GM18505 (cell line): ENCODE results near the gene CYP46A1.
"Not testable (repeated sequence)": the region's sequence is repeated elsewhere in the genome, so short reads cannot be mapped to it uniquely, and the experiment has no call there.

Source experiments
- ATAC-seq: cut with Tn5 transposase; IDR thresholded peaks from one replicate; pipeline ENCODE4 v1.9.1; 2021; ENCODE audit not compliant: unreplicated experiment
- POLR2A ChIP-seq: IDR thresholded peaks from 4 replicates; pipeline ENCODE4 v1.6.1; 2011; ENCODE audit warnings: borderline replicate concordance; ENCODE audit not compliant: insufficient read depth, insufficient read length; ENCODE audit errors: extremely low read depth

The CYP46A1 gene

GRCh38 chr14:99649219-99649618, 34.9 kb upstream of the CYP46A1 start:
- TF ChIP-seq POLR2A = no peak
- no peak for ATAC-seq

GRCh38 chr14:99649643-99650042, 34.5 kb upstream of the CYP46A1 start:
- no peak for TF ChIP-seq POLR2A
- ATAC-seq = no peak

GRCh38 chr14:99650189-99650588, 33.9 kb upstream of the CYP46A1 start:
- no peak for ATAC-seq
- TF ChIP-seq POLR2A = no peak

GRCh38 chr14:99651953-99652746, 31.9 kb upstream of the CYP46A1 start:
- no peak for ATAC-seq
- no peak for TF ChIP-seq POLR2A

- ATAC-seq = no peak
- TF ChIP-seq POLR2A = no peak
Observed at GRCh38 chr14:99654235-99654985, 29.7 kb upstream of the CYP46A1 start.

GRCh38 chr14:99655521-99655920, 28.6 kb upstream of the CYP46A1 start:
- ATAC-seq = no peak
- TF ChIP-seq POLR2A = no peak

- no peak for TF ChIP-seq POLR2A
- ATAC-seq = no peak
Observed at GRCh38 chr14:99656171-99656570, 27.9 kb upstream of the CYP46A1 start.

GRCh38 chr14:99657645-99658155, 26.4 kb upstream of the CYP46A1 start:
- no peak for ATAC-seq
- no peak for TF ChIP-seq POLR2A

- no peak for TF ChIP-seq POLR2A
- ATAC-seq = no peak
Observed at GRCh38 chr14:99658218-99658845, 25.8 kb upstream of the CYP46A1 start.

GRCh38 chr14:99659333-99659741, 24.8 kb upstream of the CYP46A1 start:
- TF ChIP-seq POLR2A = no peak
- ATAC-seq = no peak

GRCh38 chr14:99660006-99660566, 24.0 kb upstream of the CYP46A1 start:
- no peak for TF ChIP-seq POLR2A
- no peak for ATAC-seq

GRCh38 chr14:99660794-99661193, 23.3 kb upstream of the CYP46A1 start:
- no peak for ATAC-seq
- TF ChIP-seq POLR2A = no peak

GRCh38 chr14:99661206-99661605, 22.9 kb upstream of the CYP46A1 start:
- ATAC-seq = not testable (repeated sequence)
